HG02642 (cell line): ENCODE measurements around the gene NT5DC4.
A peak's percentile ranks its signal among the peaks of the same experiment; 100 is the strongest.

Source experiments
- ATAC-seq: cut with Tn5 transposase; IDR thresholded peaks from one replicate; pipeline ENCODE4 v1.9.1; 2021; ENCODE audit warnings: mild to moderate bottlenecking; ENCODE audit not compliant: unreplicated experiment, poor library complexity

The NT5DC4 gene

DNA sequence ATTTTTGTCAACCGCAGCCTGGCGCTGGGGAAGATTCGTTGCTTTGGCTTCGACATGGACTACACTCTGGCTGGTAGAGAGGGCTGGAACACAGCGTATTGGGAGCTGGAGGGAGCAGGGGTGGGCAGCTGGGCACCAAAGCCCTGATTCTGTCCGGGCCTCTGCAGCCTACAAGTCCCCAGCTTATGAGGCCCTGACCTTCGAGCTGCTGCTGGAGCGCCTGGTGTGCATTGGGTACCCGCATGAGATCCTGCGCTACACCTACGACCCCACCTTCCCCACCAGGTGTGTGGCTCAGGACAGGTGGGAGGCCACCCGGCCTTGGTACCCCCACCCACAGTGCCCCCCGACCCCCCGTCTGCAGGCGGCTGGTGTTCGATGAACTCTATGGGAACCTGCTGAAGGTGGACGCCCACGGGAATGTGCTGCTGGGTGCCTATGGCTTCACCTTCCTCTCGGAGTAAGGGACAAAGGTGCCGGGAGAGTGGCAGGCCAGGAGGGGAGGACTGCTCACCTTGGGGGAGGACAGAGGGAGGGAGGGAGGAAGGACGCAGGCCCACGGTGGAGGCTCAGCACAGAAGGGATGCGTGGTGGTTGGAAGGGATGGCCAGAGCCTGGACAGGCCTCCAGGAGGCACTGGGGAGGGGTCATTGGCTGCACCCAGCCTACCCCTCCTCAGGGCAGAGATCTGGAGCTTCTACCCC lies 1.2 kb downstream of the NT5DC4 start:
- ATAC-seq: no peak

DNA sequence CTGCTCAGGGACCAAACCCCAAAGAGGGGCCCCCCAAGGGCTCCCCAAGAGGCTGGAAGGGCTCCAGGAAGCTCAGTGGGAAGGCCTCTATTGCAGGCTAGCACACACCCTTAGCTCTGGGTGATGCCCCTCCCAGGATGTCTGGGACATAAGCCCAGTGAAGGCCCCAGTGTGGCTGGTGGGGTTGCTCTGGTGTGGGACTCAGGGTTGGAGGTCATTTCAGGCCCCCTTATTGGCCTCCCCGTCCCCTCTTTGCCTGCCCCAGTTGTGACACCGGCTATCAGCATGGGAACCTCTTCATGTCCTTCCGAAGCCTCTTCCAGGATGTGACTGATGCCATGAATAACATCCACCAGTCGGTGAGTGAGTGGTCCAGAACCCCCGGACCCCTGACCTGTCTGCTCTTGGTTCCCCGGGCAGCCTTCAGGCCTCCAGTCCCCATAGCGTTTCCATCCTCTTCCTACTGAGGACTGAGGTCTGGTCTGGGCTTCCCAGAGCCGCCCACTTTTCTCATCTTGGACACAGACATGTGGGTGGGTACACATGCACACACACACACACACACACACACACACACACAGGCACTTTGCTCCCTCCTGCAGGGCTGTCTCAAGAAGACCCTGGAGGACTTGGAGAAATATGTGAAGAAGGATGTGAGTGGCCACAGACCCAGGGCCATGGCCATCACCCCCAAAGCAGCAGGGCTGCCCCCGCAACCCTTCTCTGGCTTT lies 2.2 kb downstream of the NT5DC4 start:
- no peak for ATAC-seq

DNA sequence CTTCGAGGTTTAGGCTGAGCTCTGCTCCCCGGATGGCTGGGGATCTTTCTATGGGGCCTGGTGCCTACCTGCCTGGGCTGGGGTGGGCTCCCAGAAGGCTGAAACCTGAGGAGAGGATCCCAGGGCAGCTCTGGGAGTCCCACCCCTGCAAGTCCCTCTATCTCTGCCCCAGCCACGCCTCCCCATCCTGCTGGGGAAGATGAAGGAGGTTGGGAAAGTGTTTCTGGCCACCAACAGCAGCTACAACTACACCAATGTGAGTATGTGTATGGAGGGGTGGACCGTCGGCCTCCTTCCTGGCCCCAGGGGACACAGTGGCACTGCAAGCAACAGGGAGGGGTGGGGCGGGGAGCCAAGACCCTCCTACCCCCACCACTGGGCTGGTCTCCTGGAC lies 2.7 kb downstream of the NT5DC4 start:
- ATAC-seq: no peak

DNA sequence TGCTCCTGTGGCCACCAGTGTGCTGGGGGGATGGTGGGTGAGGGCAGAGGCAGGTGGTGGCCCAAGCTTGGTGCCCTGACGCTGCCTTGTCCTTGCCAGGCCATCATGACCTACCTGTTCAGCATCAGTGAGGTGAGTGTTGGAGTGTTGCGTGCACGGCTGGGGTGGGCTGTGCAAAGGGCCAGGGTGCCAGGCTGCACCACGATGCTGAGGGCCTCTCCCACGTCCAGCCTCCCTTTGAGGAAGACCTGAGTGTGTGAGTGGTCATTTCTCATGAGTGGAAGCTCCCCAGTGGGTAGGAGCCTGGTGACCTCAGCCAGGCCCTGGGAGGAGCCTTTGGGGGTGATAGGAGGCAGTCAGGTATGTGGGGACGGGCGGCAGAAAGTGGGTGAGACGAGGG lies 3.2 kb downstream of the NT5DC4 start:
- ATAC-seq: no peak

DNA sequence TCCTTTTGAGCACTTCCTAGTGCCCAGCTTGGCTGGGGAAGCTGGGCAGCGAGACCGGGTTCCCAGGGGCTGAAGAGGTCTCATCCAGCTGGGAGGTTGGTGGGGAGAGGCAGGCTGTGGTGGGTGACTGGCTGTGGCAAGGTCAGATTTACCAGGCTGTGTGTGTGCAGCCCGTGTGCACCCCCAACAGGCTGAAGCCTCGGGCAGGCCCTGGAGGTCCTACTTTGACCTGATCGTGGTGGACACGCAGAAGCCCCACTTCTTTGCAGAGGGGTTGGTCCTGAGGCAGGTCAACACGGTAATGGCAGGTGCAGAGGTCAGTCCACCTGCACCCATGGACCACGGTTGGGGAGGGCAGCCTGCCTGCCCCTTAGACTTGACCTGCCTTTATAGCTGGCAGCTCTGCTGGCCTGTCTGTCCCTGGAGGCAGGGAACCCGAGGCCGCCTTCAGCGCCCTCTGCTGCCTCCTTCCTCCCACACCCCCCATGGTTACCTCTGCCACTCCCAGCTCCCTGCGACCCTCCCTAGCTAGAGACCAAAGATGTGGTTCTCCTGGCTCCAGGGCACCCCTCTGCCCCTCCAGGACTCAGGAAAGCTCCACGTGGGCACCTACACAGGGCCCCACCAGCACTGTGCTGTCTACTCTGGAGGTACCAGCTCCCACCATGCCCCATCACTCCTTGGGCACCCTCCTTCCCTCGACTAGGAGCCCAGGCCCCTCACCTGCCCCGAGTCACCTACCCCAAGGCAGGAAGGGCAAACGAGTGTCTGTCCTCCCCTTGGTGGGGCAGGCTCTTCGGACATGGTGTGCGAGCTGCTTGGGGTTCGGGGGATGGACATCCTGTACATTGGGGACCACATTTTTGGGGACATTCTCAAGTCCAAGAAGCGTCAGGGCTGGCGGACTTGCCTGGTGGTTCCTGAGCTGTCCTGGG lies 4.0 kb downstream of the NT5DC4 start:
- ATAC-seq: no peak

DNA sequence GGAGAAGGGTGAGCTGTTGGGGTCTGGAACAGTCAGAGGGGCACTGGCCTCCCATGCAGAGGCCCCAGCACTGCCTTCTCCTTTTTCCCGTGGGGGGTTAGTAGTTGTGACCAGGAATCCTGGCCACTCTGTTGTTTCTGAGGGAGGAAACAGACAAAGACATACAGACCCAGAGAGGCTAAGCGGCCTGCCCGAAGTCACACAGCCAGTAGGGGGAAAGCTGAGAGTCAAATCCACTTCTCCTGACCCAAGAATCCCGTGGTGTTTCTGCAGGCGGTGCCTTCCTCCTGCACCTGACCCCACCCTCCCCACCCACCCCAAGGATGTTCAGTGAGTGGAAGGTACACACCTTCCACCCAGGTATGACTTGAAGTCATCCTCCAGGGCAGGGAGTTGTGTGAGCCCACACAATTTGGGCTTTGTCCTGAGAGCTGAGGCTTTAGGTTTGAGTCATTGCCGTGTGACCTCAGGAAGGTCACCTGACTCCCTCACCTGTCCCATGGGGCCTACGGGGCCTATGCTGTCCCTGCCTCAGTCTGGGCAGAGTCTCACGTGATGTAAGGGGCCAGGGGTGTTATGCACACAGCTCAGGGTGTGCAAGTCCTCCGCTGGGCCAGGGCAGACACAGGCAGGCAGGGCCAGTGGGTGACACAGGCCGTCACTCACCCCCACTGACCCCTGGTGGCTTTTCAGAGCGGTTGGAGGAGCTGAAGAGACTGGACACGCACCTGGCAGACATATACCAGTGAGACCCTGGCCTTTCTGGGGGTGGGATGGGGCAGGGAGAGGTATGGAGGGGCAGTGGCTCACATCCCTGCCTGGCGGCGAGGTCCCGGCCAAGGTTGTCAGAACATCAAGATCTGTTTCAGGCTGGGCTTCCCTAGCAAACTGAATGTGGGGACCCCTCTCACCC lies 5.0 kb downstream of the NT5DC4 start:
- peak; percentile 37 for ATAC-seq

DNA sequence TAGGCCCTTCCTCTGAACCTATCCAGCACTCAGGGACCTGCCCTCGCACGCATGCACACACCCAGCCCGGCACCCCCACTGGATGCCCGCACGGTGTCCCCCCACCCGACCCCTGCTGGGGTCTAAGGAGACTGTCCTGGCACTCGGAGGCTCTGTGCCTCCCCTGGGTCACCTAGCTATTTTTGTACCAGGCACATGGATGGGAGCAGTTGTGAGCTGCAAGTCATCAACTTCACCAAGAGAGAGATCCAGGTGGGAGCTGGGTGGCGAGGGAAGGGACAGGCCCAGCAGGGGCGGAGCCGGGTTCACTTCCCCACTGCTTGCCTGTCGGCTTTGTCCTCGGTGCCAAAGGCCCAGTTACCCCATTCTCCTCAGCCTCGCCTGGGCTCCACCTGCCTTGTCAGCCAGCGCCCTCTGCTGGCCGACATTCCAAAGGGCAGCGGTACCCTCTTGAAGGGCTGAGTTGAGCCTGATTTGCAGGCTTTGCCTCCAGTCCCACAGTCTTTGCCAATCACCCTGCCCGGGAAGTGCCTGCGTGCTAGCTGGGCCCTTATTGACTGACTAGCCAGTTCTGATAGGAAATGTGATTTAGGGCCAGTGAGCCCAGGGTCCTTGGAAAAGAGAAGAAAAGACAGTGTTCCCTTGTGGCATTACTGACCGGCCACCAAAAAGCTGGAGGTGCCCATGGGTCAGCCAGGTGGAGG lies 5.8 kb downstream of the NT5DC4 start:
- peak; percentile 86 for ATAC-seq

DNA sequence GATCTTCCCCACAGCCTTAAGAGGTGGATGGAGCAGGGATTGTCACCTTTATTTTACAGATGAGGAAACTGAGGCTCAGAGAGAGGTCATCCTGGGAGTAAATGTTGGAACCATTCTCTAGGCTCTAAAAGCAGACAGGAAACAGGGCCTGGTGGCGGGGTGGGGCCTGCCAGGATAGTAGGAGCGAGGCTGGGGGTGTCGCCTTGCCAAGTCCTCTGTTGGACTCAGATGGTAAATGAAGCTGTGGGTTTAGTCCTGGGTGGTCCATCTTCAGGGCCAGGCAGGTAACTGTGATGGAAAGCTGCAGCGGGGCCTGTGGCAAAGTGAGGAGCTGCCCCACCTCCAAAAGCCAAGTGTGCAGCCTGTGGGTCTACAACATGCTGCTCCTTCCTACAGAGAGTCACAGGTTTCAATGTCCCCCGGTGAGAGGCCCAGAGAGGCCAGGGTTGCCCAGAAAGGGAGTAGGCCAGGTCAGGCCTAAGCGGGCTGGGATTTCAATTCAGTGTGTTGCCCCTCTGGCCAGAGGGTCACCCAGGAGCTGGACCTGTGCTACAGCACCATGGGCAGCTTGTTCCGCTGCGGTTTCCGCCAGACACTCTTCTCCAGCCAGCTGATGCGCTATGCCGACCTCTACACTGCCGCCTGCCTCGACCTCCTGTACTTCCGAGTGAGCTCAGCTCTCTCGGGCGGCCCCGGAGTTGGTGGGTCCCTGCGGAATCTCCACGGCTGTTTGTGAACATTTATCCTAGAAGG lies 6.6 kb downstream of the NT5DC4 start:
- ATAC-seq: no peak

DNA sequence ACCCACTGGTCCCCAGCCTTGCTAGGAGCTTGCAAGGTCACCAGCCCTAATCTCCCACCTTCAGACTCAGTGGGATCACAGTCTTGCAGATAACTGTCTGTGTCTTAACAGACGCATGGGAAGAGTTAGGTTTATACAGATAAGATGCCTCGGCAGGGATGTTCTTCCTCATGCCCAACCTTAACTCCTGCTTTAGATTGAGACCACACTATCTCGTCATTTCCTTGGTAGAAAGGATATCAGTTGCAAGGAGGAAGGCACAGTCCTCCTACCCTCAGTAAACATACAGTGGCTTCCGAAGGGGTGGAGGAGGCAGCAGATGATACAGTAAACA lies 7.2 kb downstream of the NT5DC4 start:
- ATAC-seq: no peak

DNA sequence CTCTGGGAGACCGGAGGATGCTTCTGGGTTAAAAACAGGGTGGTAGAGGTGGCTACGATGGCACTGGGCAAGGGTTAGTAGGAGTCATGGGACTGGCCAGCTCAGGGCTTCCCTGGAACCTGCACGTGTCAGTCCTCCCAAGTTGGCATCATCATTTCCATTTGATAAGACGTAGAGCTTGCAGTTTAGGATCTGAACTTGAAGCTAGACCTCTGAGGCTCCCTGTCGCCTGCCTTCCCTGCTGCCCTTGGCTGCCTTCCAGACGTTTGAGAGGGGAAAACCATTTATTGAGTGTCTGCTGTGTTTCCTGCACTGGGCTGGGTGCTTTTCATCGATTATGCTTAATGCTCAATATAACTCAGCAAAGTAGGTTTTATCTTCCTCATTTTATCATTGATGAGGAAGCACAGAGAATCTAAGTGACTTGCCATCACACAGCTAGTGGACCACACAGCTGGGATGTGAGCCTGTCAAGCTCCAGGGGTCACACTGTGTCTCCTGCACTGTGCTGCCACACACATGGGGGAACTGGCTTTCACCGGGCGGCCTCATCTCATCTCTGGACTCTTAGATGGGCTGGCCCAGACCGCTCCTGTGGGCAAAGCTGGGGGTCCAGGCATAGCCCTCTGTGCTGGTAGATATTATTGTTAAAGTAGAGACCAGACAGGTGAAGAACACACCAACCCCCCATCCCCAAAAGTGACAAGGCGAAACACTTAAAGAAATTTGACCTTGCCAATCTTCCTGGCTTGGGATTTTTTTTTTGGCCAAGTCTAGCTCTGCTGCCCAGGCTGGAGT lies 7.8 kb downstream of the NT5DC4 start:
- no peak for ATAC-seq

DNA sequence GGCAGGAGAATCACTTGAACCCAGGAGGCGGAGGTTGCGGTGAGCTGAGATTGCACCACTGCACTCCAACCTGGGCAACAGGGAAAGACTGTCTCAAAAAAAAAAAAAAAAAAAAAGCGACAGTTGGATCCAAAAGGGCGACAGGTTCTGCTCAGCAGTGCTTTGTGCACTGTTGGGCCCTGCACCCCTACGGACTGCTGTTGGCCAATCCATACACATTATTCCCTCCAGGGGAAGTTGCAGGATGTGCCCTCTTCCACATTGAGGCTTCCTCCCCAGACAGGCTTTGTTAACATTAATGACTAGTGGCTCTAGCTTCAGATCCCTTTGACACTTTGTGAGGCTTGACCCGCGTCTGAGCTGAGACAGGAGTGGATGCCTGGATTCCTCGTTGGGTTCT lies 9.4 kb downstream of the NT5DC4 start:
- no peak for ATAC-seq

DNA sequence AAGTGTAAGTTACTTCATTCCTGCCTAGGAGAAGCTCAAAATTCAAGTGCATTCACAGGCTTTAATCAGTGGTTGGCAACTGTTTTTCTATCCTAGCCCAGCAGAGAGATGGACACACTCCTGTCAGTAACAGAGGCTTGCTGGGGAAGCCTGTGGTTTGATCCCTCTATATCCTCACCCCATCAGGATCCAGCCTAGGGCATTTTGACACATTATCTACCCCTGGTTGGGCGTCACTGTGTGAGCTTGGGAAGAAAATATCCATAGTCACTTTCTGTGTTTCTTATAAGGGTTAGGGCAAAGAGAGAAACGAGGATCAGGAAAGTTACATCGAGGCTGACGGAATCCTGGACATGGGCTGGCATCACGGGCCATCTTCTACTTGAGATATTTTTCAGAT lies 10.0 kb downstream of the NT5DC4 start:
- ATAC-seq: no peak

DNA sequence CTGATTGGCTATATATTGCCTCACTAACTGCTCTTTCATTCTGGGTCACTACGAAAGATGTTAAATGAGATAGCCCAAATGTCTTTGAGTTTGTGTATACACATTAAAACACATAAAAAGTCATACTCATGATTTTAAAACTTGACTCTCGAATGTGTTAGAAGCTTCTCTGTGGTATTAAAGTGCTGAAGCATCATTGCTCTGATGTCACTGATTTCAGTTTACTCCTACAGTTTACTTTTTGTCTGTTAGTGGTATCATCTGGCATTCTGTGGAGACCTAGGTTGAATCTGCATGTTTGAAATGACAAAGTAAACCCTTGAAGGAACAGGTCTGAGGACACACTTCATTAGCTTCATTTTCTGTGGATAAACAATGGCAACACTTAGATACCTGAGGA lies 10.7 kb downstream of the NT5DC4 start:
- no peak for ATAC-seq

DNA sequence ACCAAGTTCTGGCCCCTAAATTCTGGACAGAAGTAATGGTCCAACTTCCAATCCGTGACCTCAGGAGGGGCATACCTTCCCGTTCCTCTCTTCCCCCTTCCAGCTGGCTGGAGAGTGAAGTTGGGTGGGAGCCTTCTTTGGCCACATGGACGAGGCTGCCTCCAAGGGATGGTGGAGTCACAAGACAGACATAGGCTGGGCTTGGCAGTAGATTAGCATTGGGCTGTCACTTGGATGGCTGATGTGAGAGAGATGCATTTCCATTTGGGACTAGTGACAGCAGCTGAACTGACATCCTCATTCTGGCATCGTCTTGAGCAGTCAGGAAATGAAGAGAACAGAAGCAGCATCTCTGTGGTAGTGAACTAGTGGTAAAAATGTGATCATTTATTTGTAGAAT lies 12.6 kb downstream of the NT5DC4 start:
- no peak for ATAC-seq

DNA sequence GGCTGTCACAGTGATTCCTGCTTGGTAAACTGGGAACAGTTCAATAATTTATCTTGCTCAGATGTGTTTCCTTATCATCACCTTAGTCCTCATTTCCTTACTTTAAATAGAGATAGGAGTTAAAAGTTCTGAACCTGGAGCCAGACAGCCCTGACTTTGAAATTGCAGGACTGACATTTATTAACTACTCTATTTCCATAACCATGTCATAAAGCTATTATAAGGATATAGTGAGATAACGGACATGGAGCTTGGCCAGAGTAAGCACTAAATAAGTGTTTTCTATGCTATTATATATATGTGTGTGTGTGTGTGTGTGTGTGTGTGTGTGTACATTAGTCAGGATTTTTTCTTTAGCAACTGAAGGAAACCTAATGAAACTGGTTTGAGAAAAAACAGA lies 13.1 kb downstream of the NT5DC4 start:
- no peak for ATAC-seq

DNA sequence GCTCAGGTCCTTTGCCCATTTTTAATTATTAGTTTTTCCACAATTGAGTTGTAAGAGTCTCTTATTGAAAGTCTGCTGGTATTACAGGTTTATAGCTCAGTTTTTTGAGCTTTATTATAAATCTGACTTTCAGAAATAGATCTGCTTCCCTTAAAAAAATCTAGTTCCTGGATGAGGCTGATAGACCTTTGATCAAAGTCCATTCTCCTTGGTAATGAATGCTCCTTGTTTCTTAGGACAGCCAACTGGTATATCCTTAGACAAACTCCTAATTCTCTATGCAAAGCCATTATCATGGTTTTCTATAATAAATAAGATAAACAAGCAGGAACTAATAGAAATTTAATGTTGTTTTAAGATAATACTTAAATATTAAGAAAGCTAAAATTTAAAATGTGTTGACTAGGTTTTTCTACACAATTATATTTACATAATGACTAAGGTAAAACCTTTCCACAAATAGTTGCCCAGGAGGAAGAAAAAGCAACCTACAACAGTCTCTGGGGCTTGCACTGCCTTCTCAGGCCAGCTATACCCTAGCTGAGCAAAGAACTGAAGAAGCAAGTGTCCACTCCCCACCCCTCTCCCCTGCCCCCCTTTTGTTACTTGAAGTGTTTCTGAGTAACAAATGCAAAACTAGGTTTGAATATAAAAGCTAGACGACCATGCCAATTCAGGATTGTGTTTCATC lies 16.9 kb downstream of the NT5DC4 start:
- no peak for ATAC-seq

DNA sequence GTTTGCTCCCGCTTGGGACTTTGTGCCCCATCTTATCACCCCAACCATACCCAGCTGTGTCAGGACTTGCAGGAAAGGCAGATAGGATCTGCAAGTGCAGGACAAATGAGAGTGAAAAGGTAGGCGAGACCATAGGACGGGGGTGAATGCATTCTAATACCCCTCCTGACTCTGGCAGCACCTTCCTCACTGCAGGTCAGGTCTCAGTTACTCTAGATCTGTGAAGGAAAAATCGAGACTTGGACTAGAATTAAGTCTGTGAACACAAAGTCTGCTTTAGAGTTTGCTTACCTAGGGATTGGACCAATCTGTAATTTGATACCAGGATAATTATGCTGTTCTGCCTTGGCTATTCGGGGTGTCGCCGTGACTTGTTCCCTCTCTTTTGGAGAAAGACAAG lies 19.7 kb downstream of the NT5DC4 start:
- ATAC-seq: no peak
